ENCODE data around the gene MDFI.

MDFI gene

DNA sequence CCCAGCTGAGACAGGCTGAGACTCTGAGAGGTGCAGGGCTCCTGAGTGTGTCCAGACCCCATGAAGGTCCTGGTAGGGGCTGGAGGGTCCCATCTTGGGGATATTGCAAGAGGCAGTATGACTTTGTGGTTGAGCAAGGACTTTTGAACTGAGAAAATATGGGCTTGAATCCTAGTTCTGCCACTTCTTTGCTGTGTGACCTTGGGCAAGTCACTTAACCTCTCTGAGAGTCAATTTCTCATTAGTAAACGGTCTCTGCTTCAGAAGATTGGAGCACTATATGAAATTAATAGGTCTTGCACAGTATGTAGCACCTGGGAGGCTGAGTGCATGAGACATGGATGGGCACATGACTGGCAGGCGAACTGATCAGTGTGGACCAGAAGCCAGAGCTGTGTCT is 54.5 kb downstream of the MDFI start:
- TF ChIP-seq GABPA (IDR thresholded peaks at IDR 0.05; ENCODE audit: low read depth) (no peak), POLR2AphosphoS5 (IDR thresholded peaks at IDR 0.05; ENCODE audit: low read depth) (no peak), SPI1 (IDR thresholded peaks at IDR 0.05; ENCODE audit: borderline replicate concordance, low read depth) (no peak), CTCF (IDR thresholded peaks at IDR 0.05; ENCODE audit: insufficient read depth, low read length) (no peak), REST (IDR thresholded peaks at IDR 0.05; ENCODE audit: insufficient replicate concordance, low read depth) (no peak)
- H3K4me3 ChIP-seq (replicated peaks; ENCODE audit: insufficient read depth, low read length): no peak overlapping the region

GRCh38 chr6:41693281-41694240 is 55.3 kb downstream of the MDFI start:
- TF ChIP-seq CTCF (IDR thresholded peaks at IDR 0.05; ENCODE audit: insufficient read depth, low read length): no peak
- TF ChIP-seq SPI1 (IDR thresholded peaks at IDR 0.05; ENCODE audit: borderline replicate concordance, low read depth): no peak
- no peak for TF ChIP-seq GABPA (IDR thresholded peaks at IDR 0.05; ENCODE audit: low read depth)
- TF ChIP-seq REST (IDR thresholded peaks at IDR 0.05; ENCODE audit: insufficient replicate concordance, low read depth): no peak
- no peak for TF ChIP-seq POLR2AphosphoS5 (IDR thresholded peaks at IDR 0.05; ENCODE audit: low read depth)
- Histone ChIP-seq H3K4me3 (replicated peaks; ENCODE audit: insufficient read depth, low read length) (no peak overlapping the region), H3K27ac (replicated peaks) (no peak overlapping the region), H3K27me3 (ENCODE audit: insufficient read depth, poor library complexity, severe bottlenecking) (no peaks in the 10 kb centered on the region)
- DNase-seq (ENCODE audit: low read depth in 1 of 2, low spot score in 1 of 2): no peak

More for the DNA sequence above, 54.5 kb downstream of the MDFI start:
- no peak overlapping the region for H3K27ac ChIP-seq (replicated peaks)
- DNase-seq (ENCODE audit: low read depth in 1 of 2, low spot score in 1 of 2): no peak
- H3K27me3 ChIP-seq (ENCODE audit: insufficient read depth, poor library complexity, severe bottlenecking): no peaks in the 10 kb centered on the region

DNA sequence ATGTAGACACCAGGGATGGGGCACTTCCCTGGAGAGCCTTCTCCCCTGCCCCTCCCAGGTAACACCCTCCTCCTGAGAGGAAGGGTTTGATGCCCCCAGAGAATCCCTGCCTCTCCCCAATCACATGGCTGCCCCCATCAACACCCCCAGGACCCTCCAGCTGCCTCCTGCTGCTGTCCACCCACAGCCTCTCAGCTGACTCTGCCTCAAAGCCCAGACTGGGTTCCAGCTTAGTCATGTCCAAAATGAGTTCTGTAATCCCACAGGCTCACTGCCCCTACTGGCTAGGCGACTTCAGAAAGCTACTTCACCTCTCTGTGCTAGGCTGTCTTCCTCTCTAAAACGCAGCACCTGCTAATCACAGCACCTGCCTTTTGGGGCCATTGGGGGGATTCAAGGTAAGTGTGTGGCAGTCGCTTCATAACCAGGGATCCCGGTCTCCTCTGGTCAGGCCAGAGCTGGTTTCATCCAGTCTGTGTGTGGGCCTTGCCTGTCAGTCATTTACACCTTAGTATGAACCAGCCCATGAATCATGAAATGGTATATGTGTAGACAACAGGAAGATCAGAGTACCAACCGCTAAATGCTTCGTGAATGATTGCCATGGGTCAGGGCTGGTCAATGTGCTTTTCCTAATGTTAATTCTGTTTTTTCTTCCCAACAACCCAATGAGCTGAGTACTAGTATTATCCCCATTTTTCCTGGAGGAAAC is 56.7 kb downstream of the MDFI start:
- H3K27me3 ChIP-seq (ENCODE audit: insufficient read depth, poor library complexity, severe bottlenecking): no peaks in the 10 kb centered on the region
- no peak overlapping the region for H3K27ac ChIP-seq (replicated peaks)
- no peak for DNase-seq (ENCODE audit: low read depth in 1 of 2, low spot score in 1 of 2)
- no peak for TF ChIP-seq CTCF (IDR thresholded peaks at IDR 0.05; ENCODE audit: insufficient read depth, low read length)
- no peak for TF ChIP-seq REST (IDR thresholded peaks at IDR 0.05; ENCODE audit: insufficient replicate concordance, low read depth)
- no peak for TF ChIP-seq SPI1 (IDR thresholded peaks at IDR 0.05; ENCODE audit: borderline replicate concordance, low read depth)
- no peak for TF ChIP-seq GABPA (IDR thresholded peaks at IDR 0.05; ENCODE audit: low read depth)
- no peak for TF ChIP-seq POLR2AphosphoS5 (IDR thresholded peaks at IDR 0.05; ENCODE audit: low read depth)
- no peak overlapping the region for H3K4me3 ChIP-seq (replicated peaks; ENCODE audit: insufficient read depth, low read length)

Measured in HL-60 (cell line).